ENCODE data around the gene ZNF423. TPM values are rescaled to one million over a fixed set of nuclear protein-coding genes. Genes with fewer than 3 reads are reported as not detected.

The ZNF423 gene
- total RNA-seq, 1 experiment from 2014 or later, result 0.20 TPM

DNA sequence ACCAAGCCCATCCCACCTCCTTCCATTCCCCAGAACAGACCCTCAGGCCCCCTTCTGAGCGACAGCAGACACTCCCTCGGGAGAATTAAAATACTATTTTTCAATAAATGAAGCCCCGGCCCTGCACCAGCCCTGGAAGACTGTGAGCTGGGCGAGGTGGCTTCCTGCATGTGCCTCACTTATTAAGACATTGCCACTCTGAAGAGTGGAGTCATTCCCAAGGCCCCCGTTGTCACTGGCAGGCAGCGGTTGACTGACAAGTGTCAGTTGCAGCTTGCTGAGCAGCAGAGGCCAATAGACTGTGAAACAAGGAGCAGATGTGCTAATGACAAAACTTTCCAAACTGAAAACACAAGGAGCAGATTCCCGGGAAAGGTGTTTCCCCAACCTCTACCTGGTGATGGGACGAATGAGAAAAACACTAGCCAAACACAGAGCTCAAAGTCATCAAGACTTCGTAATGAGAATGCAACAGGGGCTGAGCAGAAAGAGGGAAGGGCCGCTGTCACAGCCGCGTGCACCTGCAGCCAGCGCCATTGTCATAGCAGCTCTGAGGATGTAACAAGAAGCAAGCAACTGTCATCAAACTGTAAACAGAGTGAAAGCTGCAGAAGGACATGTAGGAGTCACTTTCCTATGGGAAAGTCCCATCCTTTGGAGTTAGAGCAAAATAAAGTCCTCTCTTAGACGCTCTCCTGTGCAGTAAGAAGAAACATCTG lies 250.2 kb downstream of the ZNF423 start:
- peaks cover 52% of the 10 kb centered on the region for H3K27me3 Mint-ChIP-seq (ENCODE audit: insufficient read depth, unreplicated experiment)
- Histone ChIP-seq H3K36me3 (ENCODE audit: control insufficient read depth, insufficient read depth, low read length) (no peaks in the 10 kb centered on the region), H3K4me1 (no peaks in the 10 kb centered on the region), H3K27me3 (replicated peaks; ENCODE audit: control insufficient read depth, insufficient read depth, low read length) (peaks cover 4% of the 10 kb centered on the region), H3K9me3 (no peaks in the 10 kb centered on the region), H3K4me3 (ENCODE audit: low read depth, low read length) (no peak overlapping the region)
- BruUV-seq (replicated peaks), result no TSS peak
- POLR2A ChIA-PET, result no interaction called here
- intact Hi-C loops (cut with micrococcal nuclease; ENCODE audit: unreplicated experiment), result no loop called here
- no peaks in the 10 kb centered on the region for H3K36me3 Mint-ChIP-seq (ENCODE audit: insufficient read depth, unreplicated experiment)
- no peak overlapping the region for H3K27ac Mint-ChIP-seq (ENCODE audit: unreplicated experiment)
- CTCF ChIA-PET, result no interaction called here
- no peaks in the 10 kb centered on the region for H3K4me1 Mint-ChIP-seq (ENCODE audit: low read depth, unreplicated experiment)
- DNase-seq, result no peak
- no peaks in the 10 kb centered on the region for H3K9me3 Mint-ChIP-seq (ENCODE audit: unreplicated experiment)
- no peak overlapping the region for H3K4me3 Mint-ChIP-seq (ENCODE audit: unreplicated experiment)
- TF ChIP-seq, protein P1, sequence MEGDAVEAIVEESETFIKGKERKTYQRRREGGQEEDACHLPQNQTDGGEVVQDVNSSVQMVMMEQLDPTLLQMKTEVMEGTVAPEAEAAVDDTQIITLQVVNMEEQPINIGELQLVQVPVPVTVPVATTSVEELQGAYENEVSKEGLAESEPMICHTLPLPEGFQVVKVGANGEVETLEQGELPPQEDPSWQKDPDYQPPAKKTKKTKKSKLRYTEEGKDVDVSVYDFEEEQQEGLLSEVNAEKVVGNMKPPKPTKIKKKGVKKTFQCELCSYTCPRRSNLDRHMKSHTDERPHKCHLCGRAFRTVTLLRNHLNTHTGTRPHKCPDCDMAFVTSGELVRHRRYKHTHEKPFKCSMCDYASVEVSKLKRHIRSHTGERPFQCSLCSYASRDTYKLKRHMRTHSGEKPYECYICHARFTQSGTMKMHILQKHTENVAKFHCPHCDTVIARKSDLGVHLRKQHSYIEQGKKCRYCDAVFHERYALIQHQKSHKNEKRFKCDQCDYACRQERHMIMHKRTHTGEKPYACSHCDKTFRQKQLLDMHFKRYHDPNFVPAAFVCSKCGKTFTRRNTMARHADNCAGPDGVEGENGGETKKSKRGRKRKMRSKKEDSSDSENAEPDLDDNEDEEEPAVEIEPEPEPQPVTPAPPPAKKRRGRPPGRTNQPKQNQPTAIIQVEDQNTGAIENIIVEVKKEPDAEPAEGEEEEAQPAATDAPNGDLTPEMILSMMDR (IDR thresholded peaks at IDR 0.05; ENCODE audit: insufficient read depth in 1 of 2, low read depth in 1 of 2, low read length in 1 of 2, severe bottlenecking in 1 of 2, unreplicated experiment in 1 of 2), result no peak

DNA sequence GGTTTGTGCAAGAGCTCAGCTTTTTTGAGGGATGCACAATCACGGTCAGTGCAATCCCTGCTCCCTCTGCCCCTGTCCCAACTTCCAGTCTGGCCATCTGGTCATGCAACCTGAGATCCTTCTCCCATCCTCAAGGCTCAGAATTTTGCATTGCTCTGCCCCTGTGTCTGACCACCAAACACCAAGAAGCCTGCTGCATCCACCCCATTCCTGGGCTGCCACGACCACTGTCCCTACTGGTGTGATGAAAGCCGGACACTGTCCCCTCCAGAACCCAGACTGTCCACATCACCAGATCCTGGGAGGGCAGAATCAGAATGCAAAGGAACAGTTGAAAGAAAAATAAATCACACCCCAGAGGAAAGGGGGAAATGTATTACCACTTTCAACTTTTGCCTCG lies 251.3 kb downstream of the ZNF423 start:
- BruUV-seq (replicated peaks), result no TSS peak
- H3K4me3 Mint-ChIP-seq (ENCODE audit: unreplicated experiment), result no peak overlapping the region
- H3K27me3 Mint-ChIP-seq (ENCODE audit: insufficient read depth, unreplicated experiment), result peaks cover 52% of the 10 kb centered on the region
- no peaks in the 10 kb centered on the region for H3K36me3 Mint-ChIP-seq (ENCODE audit: insufficient read depth, unreplicated experiment)
- no peaks in the 10 kb centered on the region for H3K36me3 ChIP-seq (ENCODE audit: control insufficient read depth, insufficient read depth, low read length)
- H3K4me1 ChIP-seq, result no peaks in the 10 kb centered on the region
- H3K9me3 Mint-ChIP-seq (ENCODE audit: unreplicated experiment), result no peaks in the 10 kb centered on the region
- TF ChIP-seq, protein P1 (IDR thresholded peaks at IDR 0.05; ENCODE audit: insufficient read depth in 1 of 2, low read depth in 1 of 2, low read length in 1 of 2, severe bottlenecking in 1 of 2, unreplicated experiment in 1 of 2), result no peak
- ChIA-PET CTCF (no interaction called here), POLR2A (no interaction called here)
- H3K9me3 ChIP-seq, result no peaks in the 10 kb centered on the region
- no peaks in the 10 kb centered on the region for H3K4me1 Mint-ChIP-seq (ENCODE audit: low read depth, unreplicated experiment)
- peaks cover 4% of the 10 kb centered on the region for H3K27me3 ChIP-seq (replicated peaks; ENCODE audit: control insufficient read depth, insufficient read depth, low read length)
- H3K4me3 ChIP-seq (ENCODE audit: low read depth, low read length), result no peak overlapping the region
- DNase-seq, result no peak
- H3K27ac Mint-ChIP-seq (ENCODE audit: unreplicated experiment), result no peak overlapping the region
- intact Hi-C loops (cut with micrococcal nuclease; ENCODE audit: unreplicated experiment), result no loop called here

DNA sequence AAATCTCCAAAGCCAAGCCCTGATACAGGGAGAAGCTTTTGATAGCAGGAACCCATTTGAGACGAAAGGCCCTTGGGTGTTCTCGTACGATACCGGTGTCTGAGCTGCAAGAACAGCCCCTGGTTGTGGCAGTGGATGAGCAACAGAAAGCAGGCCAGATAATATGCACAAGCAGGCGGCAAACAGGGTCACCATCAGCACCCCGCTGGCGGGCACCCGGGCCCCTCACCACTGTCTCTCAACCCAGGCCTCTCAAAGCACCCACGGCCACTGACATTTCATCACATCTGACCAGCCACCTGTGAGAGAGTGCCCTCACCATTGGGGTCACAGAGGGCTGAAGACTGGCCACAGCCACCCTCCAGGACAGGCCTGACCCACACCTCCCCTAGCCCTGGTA lies 252.0 kb downstream of the ZNF423 start:
- ChIA-PET POLR2A (no interaction called here), CTCF (interaction anchor here (0.6 kb wide), 1 partner anchor 135 kb away, joined by 6 read pairs; no protein-coding TSS in a partner anchor)
- Mint-ChIP-seq H3K27me3 (ENCODE audit: insufficient read depth, unreplicated experiment) (peaks cover 50% of the 10 kb centered on the region), H3K9me3 (ENCODE audit: unreplicated experiment) (no peaks in the 10 kb centered on the region), H3K27ac (ENCODE audit: unreplicated experiment) (no peak overlapping the region), H3K4me3 (ENCODE audit: unreplicated experiment) (no peak overlapping the region), H3K36me3 (ENCODE audit: insufficient read depth, unreplicated experiment) (no peaks in the 10 kb centered on the region), H3K4me1 (ENCODE audit: low read depth, unreplicated experiment) (no peaks in the 10 kb centered on the region)
- BruUV-seq (replicated peaks), result no TSS peak
- Histone ChIP-seq H3K4me1 (no peaks in the 10 kb centered on the region), H3K36me3 (ENCODE audit: control insufficient read depth, insufficient read depth, low read length) (no peaks in the 10 kb centered on the region), H3K4me3 (ENCODE audit: low read depth, low read length) (no peak overlapping the region), H3K9me3 (no peaks in the 10 kb centered on the region), H3K27me3 (replicated peaks; ENCODE audit: control insufficient read depth, insufficient read depth, low read length) (peaks cover 4% of the 10 kb centered on the region)
- no peak for DNase-seq
- intact Hi-C loops (cut with micrococcal nuclease; ENCODE audit: unreplicated experiment), result no loop called here
- TF ChIP-seq, protein P1 (IDR thresholded peaks at IDR 0.05; ENCODE audit: insufficient read depth in 1 of 2, low read depth in 1 of 2, low read length in 1 of 2, severe bottlenecking in 1 of 2, unreplicated experiment in 1 of 2), result no peak
